Vagina (tissue), 2 donors: Measurements from ENCODE around the gene FBXL7.

Experiments
- POLR2A ChIP-seq, 2 donors: fragments of 450-650 bp; IDR thresholded peaks; one replicate each; pipeline ENCODE4 v1.6.1; 2017; ENCODE audit warnings: antibody characterized with exemption in 2 of 2, mild to moderate bottlenecking in 2 of 2, moderate library complexity in 2 of 2
- POLR2AphosphoS5 ChIP-seq, 2 donors: sonication (generic); formaldehyde crosslinking; IDR thresholded peaks; one replicate each; pipeline ENCODE4 v1.9.0; 2017; ENCODE audit warnings: antibody characterized with exemption in 2 of 2, mild to moderate bottlenecking in 2 of 2, low read depth in 1 of 2; ENCODE audit not compliant: insufficient read depth in 1 of 2
- TF ChIP-seq, protein P1 (sequence below), 3 experiments: fragments of 450-650 bp in 2 of 3; fragments of 200-600 bp in 1 of 3; sonication (generic) in 1 of 3; IDR thresholded peaks; one replicate each; pipeline ENCODE4 v1.5.1; 2017 to 2019; ENCODE audit warnings: antibody characterized with exemption in 3 of 3, mild to moderate bottlenecking in 2 of 3, moderate library complexity in 2 of 3

GRCh38 chr5:15790446-15791018 lies 290.6 kb downstream of the FBXL7 start:
- TF ChIP-seq, protein P1, sequence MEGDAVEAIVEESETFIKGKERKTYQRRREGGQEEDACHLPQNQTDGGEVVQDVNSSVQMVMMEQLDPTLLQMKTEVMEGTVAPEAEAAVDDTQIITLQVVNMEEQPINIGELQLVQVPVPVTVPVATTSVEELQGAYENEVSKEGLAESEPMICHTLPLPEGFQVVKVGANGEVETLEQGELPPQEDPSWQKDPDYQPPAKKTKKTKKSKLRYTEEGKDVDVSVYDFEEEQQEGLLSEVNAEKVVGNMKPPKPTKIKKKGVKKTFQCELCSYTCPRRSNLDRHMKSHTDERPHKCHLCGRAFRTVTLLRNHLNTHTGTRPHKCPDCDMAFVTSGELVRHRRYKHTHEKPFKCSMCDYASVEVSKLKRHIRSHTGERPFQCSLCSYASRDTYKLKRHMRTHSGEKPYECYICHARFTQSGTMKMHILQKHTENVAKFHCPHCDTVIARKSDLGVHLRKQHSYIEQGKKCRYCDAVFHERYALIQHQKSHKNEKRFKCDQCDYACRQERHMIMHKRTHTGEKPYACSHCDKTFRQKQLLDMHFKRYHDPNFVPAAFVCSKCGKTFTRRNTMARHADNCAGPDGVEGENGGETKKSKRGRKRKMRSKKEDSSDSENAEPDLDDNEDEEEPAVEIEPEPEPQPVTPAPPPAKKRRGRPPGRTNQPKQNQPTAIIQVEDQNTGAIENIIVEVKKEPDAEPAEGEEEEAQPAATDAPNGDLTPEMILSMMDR (IDR thresholded peaks at IDR 0.05), result no peak
- TF ChIP-seq POLR2A (IDR thresholded peaks at IDR 0.05) (no peak), POLR2AphosphoS5 (IDR thresholded peaks at IDR 0.05; ENCODE audit: insufficient read depth in 1 of 2, low read depth in 1 of 2) (no peak)
